HL-60 (cell line): ENCODE results near the gene FAF1.

Source experiments
- POLR2AphosphoS5 ChIP-seq: IDR thresholded peaks from 2 replicates; pipeline ENCODE4 v1.6.1; 2012; ENCODE audit warnings: low read depth
- TF ChIP-seq, protein P1 (sequence below): IDR thresholded peaks from 2 replicates; pipeline ENCODE4 v1.6.1; 2012; ENCODE audit warnings: low read depth; ENCODE audit not compliant: insufficient replicate concordance

DNA sequence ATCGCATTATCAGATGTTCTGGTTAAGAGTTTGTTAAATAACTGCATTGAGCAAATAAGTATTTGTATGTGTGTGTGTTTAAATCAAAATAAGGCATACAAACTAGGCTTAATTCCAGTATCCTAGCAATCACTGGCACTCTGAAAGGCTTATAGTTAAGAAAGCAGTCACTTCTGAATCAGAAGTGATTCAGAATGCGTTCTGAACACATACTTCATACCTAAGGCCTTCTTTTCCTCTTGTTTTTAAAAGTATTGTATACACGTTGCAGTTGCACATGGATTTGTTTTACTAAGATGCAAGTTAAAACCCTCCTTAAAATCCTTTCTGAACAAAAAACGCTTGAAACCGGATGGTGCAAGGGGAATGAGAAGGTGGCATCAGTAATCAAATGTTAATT, 298.4 kb downstream of the FAF1 start:
- TF ChIP-seq POLR2AphosphoS5 = no peak
- TF ChIP-seq, protein P1, sequence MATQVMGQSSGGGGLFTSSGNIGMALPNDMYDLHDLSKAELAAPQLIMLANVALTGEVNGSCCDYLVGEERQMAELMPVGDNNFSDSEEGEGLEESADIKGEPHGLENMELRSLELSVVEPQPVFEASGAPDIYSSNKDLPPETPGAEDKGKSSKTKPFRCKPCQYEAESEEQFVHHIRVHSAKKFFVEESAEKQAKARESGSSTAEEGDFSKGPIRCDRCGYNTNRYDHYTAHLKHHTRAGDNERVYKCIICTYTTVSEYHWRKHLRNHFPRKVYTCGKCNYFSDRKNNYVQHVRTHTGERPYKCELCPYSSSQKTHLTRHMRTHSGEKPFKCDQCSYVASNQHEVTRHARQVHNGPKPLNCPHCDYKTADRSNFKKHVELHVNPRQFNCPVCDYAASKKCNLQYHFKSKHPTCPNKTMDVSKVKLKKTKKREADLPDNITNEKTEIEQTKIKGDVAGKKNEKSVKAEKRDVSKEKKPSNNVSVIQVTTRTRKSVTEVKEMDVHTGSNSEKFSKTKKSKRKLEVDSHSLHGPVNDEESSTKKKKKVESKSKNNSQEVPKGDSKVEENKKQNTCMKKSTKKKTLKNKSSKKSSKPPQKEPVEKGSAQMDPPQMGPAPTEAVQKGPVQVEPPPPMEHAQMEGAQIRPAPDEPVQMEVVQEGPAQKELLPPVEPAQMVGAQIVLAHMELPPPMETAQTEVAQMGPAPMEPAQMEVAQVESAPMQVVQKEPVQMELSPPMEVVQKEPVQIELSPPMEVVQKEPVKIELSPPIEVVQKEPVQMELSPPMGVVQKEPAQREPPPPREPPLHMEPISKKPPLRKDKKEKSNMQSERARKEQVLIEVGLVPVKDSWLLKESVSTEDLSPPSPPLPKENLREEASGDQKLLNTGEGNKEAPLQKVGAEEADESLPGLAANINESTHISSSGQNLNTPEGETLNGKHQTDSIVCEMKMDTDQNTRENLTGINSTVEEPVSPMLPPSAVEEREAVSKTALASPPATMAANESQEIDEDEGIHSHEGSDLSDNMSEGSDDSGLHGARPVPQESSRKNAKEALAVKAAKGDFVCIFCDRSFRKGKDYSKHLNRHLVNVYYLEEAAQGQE = no peak
